Heart right ventricle (tissue), 16 donors: ENCODE results near the gene BTBD9. TPM values are rescaled to one million over a fixed set of nuclear protein-coding genes. Genes with fewer than 3 reads are reported as not detected.

Experiments used
- ATAC-seq, 8 donors: fragments of 200-7000 bp; cut with Tn5 transposase; one replicate each; pipeline ENCODE4 v1.9.1; 2020; ENCODE audit warnings: mild to moderate bottlenecking in 8 of 8, moderate library complexity in 8 of 8, moderate number of reproducible peaks in 1 of 8
- DNase-seq, 2 donors: peaks; one replicate each; pipeline ENCODE4 v3.0.0-alpha.2; 2020
- H3K27ac ChIP-seq, 10 donors: fragments of 200-600 bp; sonication (generic) in 2 of 10; one replicate each; pipeline versions ENCODE4 v1.5.0 to v1.8.0; 2020 to 2022; ENCODE audit warnings: mild to moderate bottlenecking in 3 of 10
- H3K27me3 ChIP-seq, 7 donors: fragments of 200-600 bp; one replicate each; pipeline ENCODE4 v1.8.0; 2021 to 2022; ENCODE audit warnings: mild to moderate bottlenecking in 2 of 7
- H3K36me3 ChIP-seq, 9 donors: fragments of 200-600 bp; sonication (generic) in 1 of 9; one replicate each; pipeline versions ENCODE4 v1.5.0 to v1.8.0; 2020 to 2022; ENCODE audit warnings: mild to moderate bottlenecking in 2 of 9
- H3K4me1 ChIP-seq, 9 donors: fragments of 200-600 bp; sonication (generic) in 1 of 9; one replicate each; pipeline versions ENCODE4 v1.5.0 to v1.8.0; 2020 to 2022; ENCODE audit warnings: mild to moderate bottlenecking in 4 of 9
- H3K4me3 ChIP-seq, 10 donors: fragments of 200-600 bp; sonication (generic) in 2 of 10; one replicate each; pipeline versions ENCODE4 v1.5.0 to v1.8.0; 2020 to 2022; ENCODE audit warnings: mild to moderate bottlenecking in 7 of 10, moderate library complexity in 2 of 10
- H3K9me3 ChIP-seq, 11 donors: fragments of 200-600 bp in 10 of 11; sonication (generic) in 2 of 11; one replicate each; pipeline versions ENCODE4 v1.5.0 to v1.8.0; 2013 to 2022; ENCODE audit warnings: mild to moderate bottlenecking in 2 of 11, control low read depth in 1 of 11, moderate library complexity in 1 of 11
- WGBS, 2 donors: extraction: QIAGEN DNeasy Blood & Tissue Kit; methylation state at CpG; one replicate each; pipeline ENCODE4 v1.1.7; 2013; ENCODE audit warnings: inconsistent platforms in 1 of 2; 5-methylcytosine and 5-hydroxymethylcytosine counted together
- intact Hi-C, 10 donors: fragments of 100-400 bp; cut with DNase I; formaldehyde crosslinking; loops; one replicate each; pipeline versions ENCODE4 v1.11.1 to v1.14.2; 2022
- polyA plus RNA-seq, 2 donors: library from polyadenylated mRNA; stranded (reverse); fragments of 200-250 nt; gene quantifications; one replicate each; pipeline ENCODE4 v1.2.3, GENCODE V29; 2013
- total RNA-seq, 10 donors: library from RNA; stranded (reverse); fragmentation: NEBNext Ultra II Directional in 3 of 10; extraction: Animal tissue kit (Norgen Biotek cat#: 25700) in 3 of 10; gene quantifications; one replicate each; pipeline versions ENCODE4 v1.2.1 to v1.2.4, GENCODE V29; 2021 to 2023
- TF ChIP-seq, protein P1 (sequence below), 9 donors: fragments of 200-600 bp; sonication (generic) in 2 of 9; IDR thresholded peaks; one replicate each; pipeline versions ENCODE4 v1.5.0 to v1.8.0; 2021 to 2022; ENCODE audit warnings: antibody characterized with exemption in 9 of 9, mild to moderate bottlenecking in 5 of 9, moderate library complexity in 1 of 9
- donor health status: Arrhythmogenic right ventricular cardiomyopathy.
- donor health status: ischemic (EF 13 %, LVEDD 7.1; RV severe dilation, severe dysfunction).
- donor health status: healthy with polysubstance abuse.
- donor health status: DM: no; HTN: yes; CAD: no.
- donor health status: DM: no; HTN: no; CAD: no.
- donor health status: ischemic (EF 25% LVEDD 6.9; RV normal size, moderate dysfunction).
- donor health status: ischemic (EF 25% LVEDD 5.7; RV mildly dilated, moderate dysfunction).
- donor health status: healthy.
- donor health status: DM: yes; HTN: yes; CAD: no.
- donor health status: Ischemic cardiomyopathy.
- donor health status: ischemic (EF 35%, LVEDD 5.7; RV mildly dilated, moderate dysfunction).
- donor health status: nonischemic (EF 11% LVEDD 7.7; RV severe dilation, severe dysfunction).
- donor health status: DM: yes; HTN: yes; CAD: no.
- donor health status: PGD.
- donor health status: ischemic (EF 29% LVEDD 5.4; RV normal size, mild dysfunction).
- donor health status: nonischemic (EF 23%, LVEDD 6.1; RV moderate dilation, normal function).

The BTBD9 gene
- total and polyA plus RNA-seq, 12 donors = 4.2 to 27.7 (median 18.3) TPM

GRCh38 chr6:38593998-38594665, 45.6 kb downstream of the BTBD9 start:
- DNase-seq = no peak
- 91 to 94% methylated on average over 3 of the region's 3 CpGs for WGBS, 2 donors
- peaks cover 0 to 68% (median 11%) of the 10 kb centered on the region in 9 donors for H3K36me3 ChIP-seq
- intact Hi-C loops = no loop called here
- H3K4me1 ChIP-seq = no peaks in the 10 kb centered on the region
- H3K27ac ChIP-seq = no peak overlapping the region
- H3K9me3 ChIP-seq = no peaks in the 10 kb centered on the region
- H3K27me3 ChIP-seq = no peaks in the 10 kb centered on the region
- H3K4me3 ChIP-seq = no peak overlapping the region
- TF ChIP-seq, protein P1, sequence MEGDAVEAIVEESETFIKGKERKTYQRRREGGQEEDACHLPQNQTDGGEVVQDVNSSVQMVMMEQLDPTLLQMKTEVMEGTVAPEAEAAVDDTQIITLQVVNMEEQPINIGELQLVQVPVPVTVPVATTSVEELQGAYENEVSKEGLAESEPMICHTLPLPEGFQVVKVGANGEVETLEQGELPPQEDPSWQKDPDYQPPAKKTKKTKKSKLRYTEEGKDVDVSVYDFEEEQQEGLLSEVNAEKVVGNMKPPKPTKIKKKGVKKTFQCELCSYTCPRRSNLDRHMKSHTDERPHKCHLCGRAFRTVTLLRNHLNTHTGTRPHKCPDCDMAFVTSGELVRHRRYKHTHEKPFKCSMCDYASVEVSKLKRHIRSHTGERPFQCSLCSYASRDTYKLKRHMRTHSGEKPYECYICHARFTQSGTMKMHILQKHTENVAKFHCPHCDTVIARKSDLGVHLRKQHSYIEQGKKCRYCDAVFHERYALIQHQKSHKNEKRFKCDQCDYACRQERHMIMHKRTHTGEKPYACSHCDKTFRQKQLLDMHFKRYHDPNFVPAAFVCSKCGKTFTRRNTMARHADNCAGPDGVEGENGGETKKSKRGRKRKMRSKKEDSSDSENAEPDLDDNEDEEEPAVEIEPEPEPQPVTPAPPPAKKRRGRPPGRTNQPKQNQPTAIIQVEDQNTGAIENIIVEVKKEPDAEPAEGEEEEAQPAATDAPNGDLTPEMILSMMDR (IDR thresholded peaks at IDR 0.05) = no peak
- ATAC-seq = no peak

DNA sequence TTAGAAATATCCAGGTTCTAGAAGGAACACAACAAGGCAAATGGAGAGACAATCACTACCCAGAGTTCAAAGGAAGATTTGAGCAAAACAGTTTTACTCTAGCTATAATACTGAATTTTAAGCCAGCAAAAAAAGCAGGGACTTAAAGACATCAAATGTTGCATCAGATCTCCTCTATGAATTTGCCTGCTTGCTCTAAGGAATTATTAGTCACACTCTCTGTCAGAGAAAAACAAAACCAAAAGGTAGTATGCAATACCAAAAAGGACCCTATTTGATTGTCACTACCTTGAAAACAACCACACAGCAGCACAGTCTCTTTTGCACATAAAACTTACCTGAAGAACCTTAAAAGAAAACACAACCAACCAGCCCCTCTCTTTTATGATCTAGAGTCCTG, 46.3 kb downstream of the BTBD9 start:
- Histone ChIP-seq H3K27ac (no peak overlapping the region), H3K27me3 (no peaks in the 10 kb centered on the region), H3K4me1 (no peaks in the 10 kb centered on the region), H3K4me3 (no peak overlapping the region), H3K9me3 (no peaks in the 10 kb centered on the region), H3K36me3 (peaks cover 0 to 68% (median 11%) of the 10 kb centered on the region in 9 donors)
- intact Hi-C loops = no loop called here
- TF ChIP-seq, protein P1 (IDR thresholded peaks at IDR 0.05) = no peak
- no peak for ATAC-seq
- no peak for DNase-seq

DNA sequence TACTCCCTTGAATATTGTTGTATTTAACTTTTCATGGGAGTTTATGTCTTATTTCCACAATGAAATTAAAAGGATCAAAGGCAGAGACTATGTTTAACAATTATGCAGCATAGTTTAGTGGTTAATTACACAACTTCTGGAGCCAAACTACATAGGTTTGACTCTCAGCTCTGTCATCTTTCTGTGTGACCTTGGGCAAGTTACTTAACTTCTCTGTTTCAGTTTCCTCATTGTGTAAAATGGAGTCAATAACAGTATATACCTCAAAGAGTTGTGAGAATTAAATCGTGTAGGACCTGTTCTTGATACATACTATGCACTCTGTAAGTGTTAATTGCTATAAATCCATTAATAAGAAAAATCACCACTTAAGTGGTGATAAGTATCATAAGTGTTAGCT, 48.3 kb downstream of the BTBD9 start:
- intact Hi-C loops = no loop called here
- DNase-seq = no peak
- WGBS, 2 donors = 93 to 96% methylated on average over 1 of the region's 1 CpG

GRCh38 chr6:38589367-38589720, 50.4 kb downstream of the BTBD9 start:
- Histone ChIP-seq H3K27me3 (no peaks in the 10 kb centered on the region), H3K4me3 (no peak overlapping the region), H3K27ac (no peak overlapping the region), H3K4me1 (no peaks in the 10 kb centered on the region), H3K36me3 (peaks cover 0 to 47% (median 11%) of the 10 kb centered on the region in 9 donors), H3K9me3 (no peaks in the 10 kb centered on the region)
- 95 to 97% methylated on average over 1 of the region's 1 CpG for WGBS, 2 donors
- ATAC-seq (no peak), DNase-seq (no peak)
- intact Hi-C loops = no loop called here
- TF ChIP-seq, protein P1 (IDR thresholded peaks at IDR 0.05) = no peak

More for the DNA sequence above, 48.3 kb downstream of the BTBD9 start:
- TF ChIP-seq, protein P1 (IDR thresholded peaks at IDR 0.05) = no peak
- no peak overlapping the region for H3K27ac ChIP-seq
- no peak overlapping the region for H3K4me3 ChIP-seq
- H3K27me3 ChIP-seq = no peaks in the 10 kb centered on the region
- H3K9me3 ChIP-seq = no peaks in the 10 kb centered on the region
- peaks cover 0 to 61% (median 11%) of the 10 kb centered on the region in 9 donors for H3K36me3 ChIP-seq
- no peak for ATAC-seq
- H3K4me1 ChIP-seq = no peaks in the 10 kb centered on the region
